Right ventricle myocardium inferior (tissue), 1 donor: ENCODE measurements around the gene PASK. TPM values are rescaled to one million over a fixed set of nuclear protein-coding genes. Genes with fewer than 3 reads are reported as not detected.

Source experiments
- ATAC-seq: fragments of 200-7000 bp; cut with Tn5 transposase; one replicate; pipeline ENCODE4 v1.9.1; 2020; ENCODE audit warnings: mild to moderate bottlenecking, moderate library complexity
- DNase-seq: peaks from one replicate; pipeline ENCODE4 v3.0.0; 2021; ENCODE audit errors: missing footprints
- intact Hi-C: fragments of 100-400 bp; cut with DNase I; formaldehyde crosslinking; loops from one replicate; pipeline ENCODE4 v1.11.0; 2022
- total RNA-seq: library from RNA; stranded (reverse); fragmentation: NEBNext Ultra II Directional; extraction: Animal tissue kit (Norgen Biotek cat#: 25700); gene quantifications from one replicate; pipeline ENCODE4 v1.2.1, GENCODE V29; 2021
- donor health status: DM: no; HTN: yes; CAD: no; lungs with severe emphysema.

PASK gene
- total RNA-seq, 1 donor from 2014 or later = 1.4 TPM

DNA sequence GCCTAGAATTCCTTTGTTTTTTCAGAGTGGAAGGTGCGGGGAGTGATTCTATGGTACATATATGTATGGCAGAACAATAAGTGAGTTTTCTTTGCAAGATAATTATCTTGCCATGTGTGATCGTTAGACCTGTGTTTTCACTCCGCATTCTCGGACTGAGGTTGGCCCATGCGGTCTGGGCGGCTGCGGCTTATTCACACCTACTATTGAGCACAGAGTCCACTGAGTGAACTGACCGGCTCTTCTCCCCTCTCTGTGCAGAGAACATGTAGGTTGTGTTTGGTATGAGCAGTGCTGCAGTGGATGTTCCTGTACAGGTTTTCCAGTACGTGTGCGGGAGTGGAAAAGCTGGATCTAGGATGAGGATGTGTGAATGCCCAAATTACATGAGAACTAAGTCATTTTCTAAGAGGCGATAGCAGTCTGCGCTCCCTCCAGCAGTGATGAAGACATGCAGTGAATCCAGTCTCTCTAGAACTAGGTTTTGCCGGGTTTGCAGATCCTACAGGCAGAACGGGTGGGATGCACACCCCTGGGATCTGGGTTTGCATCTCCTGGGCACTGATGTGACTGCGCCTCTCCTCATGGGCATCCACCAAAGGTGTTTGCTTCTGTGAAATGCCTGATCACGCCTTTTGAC lies 74.3 kb downstream of the PASK start:
- intact Hi-C loops = no loop called here
- no peak for DNase-seq
- ATAC-seq = no peak

DNA sequence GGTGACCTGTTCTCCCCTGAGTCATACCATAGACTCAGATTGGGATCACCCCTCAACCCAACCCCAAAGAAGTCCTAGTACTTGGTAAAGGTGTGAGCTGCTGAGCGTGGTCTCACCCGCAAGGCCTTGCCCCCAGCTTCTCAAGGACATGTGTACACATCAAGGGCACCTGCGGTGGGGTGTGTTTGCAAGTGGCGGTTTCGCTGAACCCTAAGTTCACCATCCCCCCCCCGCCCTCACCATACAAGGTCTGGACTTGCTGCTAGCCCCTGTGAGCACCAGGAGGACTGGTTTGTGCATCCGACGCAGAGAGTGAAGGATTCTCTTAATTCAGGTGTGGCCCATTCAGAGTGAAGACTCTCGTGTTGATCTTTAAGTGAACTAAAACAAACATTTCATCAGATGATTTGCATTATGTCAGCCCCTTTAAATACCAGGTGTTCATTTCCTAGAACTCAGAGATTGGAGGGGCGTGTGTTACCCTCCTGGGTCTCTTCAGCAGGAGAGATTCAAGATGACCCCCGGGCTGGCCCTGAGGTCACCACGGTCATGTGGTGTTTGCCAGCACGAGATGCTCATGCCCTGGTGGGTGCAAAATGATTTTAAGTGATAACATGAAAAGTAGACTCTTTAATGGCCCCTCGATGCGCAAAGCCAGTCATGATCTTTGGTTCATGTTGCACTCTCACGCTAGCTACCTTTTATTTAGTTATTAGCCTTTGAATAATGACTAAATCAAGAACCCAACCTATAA lies 75.0 kb downstream of the PASK start:
- no peak for ATAC-seq
- intact Hi-C loops = no loop called here
- DNase-seq = no peak

DNA sequence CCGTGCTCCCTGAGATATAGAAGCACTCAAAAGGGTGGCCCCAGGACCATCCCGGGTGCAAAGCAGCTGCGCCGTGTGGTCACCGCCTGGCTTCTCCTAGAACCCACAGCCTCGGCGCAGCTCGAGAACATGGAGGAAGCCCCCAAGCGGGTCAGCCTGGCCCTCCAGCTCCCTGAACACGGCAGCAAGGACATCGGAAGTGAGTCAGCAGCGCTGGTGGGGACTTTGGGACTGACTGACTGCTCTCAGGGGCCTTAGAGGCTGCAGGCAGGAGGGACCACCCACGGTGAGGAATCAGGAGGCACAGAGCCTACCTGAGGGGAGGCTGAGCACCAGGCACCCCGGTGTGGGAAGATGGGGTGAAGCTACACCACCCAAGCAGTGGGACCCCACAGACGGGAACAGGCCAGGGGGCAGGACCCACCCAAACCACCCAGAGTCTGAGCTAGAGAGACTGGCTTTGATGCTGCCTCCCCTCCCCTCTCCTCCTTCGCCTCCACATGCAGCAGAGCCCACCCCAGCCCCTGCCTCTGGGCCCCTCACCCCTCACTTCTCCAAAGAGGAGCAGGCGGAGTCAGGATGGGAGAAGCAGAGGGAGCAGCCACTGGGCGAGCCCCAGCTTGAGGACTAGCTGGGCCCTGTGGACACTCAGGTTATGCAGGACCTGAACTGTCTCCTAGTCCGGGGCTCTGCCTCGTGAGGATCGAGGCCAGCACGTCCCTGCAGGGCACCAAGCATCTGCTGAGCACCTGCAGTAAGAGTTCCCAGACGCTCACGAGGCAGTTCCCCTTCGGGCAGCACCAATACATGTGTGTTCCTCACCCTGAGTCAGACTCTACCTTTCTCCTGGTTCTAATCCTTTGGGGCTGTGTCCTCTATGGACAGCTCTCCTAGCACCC lies 75.9 kb downstream of the PASK start:
- no peak for ATAC-seq
- intact Hi-C loops = no loop called here
- no peak for DNase-seq

DNA sequence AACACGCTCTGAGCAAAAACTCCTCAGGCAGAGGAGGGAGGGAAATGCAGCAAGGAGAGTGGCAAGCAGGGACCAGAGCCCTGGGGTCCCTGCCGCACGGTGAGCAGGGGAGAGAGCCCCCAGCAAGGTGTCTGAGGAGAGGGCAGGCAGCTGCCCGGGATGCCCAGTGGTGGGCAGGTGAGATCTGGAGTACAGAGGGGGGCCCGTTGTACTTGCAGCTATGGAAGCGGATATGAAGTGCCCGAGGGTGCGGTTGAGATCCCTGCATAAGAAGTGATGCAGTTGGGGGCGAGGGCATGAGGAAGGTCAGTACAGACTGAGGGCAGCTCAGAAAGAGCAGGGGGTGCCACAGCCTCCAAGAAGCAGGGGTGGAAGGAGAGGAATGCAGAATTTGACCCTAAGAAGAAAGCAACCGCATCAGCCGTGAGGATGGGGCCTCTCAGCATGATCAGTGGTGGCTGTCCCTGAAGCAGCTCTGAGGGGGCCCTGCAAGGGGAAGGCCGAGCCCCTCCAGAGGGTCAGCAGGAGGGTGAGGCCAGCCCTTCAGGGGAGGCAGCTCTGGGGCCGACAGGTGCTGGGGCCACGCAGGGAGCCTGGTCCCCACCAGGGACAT lies 76.6 kb downstream of the PASK start:
- DNase-seq (no peak), ATAC-seq (no peak)
- intact Hi-C loops = no loop called here

DNA sequence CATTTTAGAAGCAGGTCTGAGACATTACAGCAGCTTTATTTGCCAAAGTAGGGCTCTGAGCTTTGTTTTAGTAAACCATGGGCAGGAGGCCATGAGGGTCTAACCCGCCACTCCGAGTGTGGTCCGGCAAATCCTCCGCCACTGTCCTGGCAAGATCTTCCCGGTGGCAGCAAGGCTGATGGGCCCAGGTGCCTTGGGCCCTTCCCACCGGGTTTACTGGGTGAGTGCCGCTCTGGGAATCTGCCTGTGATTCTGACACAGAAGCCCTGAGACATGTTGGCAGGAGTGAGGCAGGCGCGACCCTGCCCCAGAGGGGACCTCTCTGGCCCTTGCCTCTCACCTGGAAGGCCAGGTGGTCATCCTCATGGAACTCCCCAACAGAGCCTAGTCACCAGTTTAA lies 77.1 kb downstream of the PASK start:
- ATAC-seq = no peak
- intact Hi-C loops = no loop called here

DNA sequence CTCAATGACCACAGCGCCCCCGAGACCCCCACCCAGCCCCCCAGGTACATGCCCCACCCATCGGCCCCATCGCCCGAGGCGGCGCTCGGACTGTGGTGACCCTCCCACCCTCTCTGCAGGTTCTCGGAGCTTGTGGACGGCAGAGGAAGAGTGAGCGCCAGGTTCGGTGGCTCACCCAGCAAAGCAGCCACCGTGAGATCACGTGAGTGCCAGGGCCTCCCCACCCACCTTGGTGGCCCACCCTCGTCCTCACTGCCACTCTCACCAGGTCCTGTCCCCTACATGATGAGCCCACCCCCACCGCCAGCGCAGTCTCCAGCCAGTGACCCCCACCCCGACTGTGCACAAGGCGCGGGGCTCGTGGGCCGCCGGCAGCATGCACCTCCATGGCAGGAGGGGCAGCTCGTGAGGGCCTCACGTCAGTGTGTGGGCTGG lies 77.6 kb downstream of the PASK start:
- intact Hi-C loops = no loop called here
- no peak for ATAC-seq
- DNase-seq = no peak

More for the DNA sequence above, 77.1 kb downstream of the PASK start:
- DNase-seq = no peak

DNA sequence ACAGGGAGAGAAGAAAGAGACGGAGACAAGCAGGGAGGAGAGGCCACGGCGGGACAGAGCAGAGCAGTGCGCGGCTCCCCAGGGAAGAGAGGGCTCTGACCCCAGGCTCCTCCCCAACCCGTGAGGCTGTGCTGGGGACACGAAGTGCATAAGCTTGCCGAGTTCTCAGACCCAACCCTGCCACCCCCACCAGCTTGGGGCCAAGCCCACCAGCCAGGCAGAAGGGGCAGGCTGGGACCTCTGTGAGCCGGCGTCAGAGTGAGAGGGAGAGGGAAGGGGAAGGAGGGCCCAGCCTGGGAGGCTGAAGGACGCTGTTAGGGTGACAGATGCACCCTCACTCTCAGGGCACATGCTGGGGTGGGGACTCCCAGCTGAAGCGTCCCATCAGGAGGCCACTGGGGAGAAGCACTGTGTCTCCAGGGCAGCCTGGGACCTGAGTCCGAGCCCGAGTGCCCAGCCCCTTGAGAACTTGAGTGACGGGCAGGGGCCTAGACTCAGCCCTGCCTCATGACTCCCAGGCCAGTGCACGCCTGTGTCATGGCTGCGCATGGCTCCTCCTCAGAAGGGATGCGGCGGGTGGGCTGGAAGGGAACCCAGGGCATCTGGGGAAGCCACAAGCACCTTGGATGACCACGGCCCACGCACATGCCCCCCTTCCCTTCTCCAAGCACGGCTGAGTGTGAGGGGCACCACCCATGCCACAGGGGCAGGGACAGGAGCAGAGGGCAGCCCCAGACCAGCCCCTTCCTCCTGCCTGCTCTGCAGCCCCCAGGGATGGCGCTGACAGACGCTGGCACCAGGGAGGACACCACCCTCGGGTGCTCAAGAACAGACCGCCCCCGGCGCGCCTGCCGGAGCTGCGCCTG lies 78.2 kb downstream of the PASK start:
- ATAC-seq (no peak), DNase-seq (no peak)
- intact Hi-C loops = no loop called here

DNA sequence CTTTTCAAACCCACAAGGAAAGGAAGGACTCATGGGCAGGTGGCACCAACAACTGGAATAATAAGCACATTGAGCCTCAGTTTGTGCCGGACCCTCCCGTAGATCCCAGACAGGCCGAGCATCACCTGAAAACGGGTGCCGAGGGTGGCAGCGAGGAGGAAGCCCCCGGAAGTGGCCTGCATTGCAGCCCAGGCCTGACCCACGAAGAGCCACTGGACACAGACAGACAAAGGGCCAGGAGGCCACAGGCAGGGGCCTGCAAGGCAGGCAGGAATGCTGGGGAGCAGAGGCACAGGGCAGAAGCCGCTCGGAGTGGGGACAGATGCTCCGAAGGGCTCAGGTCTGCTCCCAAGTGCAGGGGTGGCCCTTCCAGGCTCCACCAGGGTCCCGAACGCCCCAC lies 78.9 kb downstream of the PASK start:
- DNase-seq (peak; percentile 53), ATAC-seq (no peak)
- intact Hi-C loops = no loop called here

DNA sequence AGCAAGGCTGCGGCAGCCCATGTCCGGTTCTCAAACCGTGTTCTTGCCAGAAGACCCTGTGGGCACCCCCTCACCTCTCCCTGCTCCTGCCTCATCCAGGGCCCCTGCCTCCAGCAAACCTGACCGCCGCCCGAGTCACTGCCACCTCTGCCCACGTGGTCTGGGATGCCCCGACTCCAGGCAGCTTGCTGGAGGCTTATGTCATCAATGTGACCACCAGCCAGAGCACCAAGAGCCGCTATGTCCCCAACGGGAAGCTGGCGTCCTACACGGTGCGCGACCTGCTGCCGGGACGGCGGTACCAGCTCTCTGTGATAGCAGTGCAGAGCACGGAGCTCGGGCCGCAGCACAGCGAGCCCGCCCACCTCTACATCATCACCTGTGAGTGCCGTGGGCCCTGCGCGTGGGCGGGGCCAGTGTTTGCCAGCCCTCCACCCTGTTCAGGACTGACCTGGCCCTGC lies 79.4 kb downstream of the PASK start:
- ATAC-seq = no peak
- intact Hi-C loops = no loop called here
- DNase-seq = peak; percentile 58

DNA sequence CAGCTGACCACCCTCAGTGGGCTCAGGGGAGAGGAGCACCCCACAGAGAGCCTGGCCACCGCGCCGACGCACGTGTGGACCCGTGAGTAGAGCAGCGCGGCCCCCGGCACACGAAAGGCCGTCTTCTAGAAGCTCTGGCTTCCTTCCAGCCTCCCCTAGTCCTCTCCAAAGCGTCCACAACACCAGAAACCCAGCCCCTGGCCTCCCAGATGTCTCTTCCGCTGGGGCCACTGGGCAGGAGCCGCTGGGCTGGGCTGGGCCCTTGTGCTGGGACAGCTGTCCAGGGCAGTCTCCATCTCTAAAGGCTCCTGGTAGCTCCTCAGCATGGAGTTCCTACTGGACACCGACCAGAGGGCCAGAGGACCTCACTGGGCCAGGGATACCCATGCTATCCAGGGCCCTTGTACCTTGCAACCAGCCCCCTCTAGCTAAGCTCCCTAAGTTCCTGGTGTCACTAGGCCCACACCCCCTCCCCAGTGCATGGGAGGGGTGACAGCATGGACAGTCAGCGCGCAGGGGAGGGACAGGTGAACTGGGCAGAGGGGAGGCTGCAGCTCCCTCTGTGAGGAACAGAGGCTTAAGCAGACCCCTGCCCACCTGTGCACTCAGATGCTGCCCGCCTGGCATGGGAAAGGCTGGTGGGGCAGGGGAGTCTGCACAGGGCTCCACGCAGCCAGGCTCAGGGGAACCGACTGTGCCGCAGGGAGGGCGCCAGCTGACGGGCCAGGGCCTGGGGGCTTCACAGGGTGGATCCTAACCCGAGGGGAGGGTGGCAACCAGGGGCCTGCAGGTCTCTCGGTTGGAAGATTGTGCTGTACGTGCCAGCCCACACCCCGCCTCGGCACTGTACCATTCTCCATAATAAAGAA lies 80.1 kb downstream of the PASK start:
- ATAC-seq = no peak
- intact Hi-C loops = no loop called here
- peak; percentile 46 for DNase-seq

DNA sequence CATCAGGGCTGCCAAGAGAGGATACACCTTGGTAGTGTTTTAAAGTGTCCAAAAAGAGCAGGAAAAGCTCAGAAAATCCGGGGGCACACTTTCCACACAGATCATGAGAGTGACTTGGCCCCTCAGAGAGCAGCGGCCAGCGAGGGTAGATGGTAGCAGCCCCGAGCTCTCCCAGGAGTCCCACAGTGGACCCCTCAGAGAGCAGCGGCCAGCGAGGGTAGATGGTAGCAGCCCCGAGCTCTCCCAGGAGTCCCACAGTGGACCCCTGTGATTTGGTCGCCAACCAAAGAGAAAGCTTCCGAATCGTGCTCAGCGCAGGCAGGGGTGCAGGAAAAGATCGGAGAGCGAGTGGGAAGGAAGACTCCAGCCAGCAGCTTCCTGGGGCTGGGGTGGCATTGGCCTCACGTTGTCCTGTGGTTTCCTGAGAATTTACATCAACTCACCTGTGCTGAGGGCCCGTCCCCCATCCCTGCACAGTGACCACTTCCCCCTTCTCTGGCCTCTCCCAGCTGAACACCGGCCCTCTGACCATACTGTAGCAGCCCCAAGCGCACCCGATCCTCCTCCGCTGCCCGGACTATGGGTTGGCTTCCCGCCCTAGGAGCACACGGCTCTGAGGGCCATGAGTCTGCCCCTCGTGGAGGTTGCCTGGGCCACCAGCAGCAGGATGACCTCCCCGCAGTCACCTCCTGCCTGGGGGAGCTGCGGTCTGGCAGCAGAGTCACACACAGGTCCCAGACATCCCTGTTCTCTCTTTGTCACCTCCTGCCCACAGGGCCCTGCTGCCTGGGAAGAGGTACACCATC lies 80.9 kb downstream of the PASK start:
- intact Hi-C loops = no loop called here

DNA sequence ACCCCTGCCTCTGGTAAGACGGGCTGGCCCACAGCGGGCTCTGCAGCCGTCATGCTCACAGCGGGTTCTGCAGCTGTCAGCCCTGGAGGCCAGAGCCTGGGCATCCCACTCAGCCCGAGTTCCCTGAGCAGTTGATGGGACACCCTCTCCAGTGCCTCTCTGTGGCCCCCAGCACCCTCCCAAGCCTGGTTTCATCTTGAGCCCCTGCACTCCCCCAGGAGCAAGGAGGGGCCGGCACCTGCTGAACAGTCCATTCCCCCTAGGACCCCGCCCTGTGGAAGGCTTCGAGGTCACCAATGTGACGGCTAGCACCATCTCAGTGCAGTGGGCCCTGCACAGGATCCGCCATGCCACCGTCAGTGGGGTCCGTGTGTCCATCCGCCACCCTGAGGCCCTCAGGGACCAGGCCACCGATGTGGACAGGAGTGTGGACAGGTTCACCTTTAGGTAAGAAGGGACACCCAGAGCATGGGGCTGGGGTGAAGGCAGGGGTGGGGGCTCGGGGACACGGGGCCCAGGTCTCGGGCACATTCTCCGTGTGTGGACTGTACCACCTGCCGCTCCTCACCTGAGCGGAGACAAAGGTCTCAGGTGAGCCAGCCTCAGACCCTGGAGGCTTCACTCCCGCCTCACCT lies 81.7 kb downstream of the PASK start:
- DNase-seq (peak; percentile 33), ATAC-seq (no peak)
- intact Hi-C loops = no loop called here

More for the DNA sequence above, 80.9 kb downstream of the PASK start:
- DNase-seq = peak; percentile 44
- ATAC-seq = no peak

DNA sequence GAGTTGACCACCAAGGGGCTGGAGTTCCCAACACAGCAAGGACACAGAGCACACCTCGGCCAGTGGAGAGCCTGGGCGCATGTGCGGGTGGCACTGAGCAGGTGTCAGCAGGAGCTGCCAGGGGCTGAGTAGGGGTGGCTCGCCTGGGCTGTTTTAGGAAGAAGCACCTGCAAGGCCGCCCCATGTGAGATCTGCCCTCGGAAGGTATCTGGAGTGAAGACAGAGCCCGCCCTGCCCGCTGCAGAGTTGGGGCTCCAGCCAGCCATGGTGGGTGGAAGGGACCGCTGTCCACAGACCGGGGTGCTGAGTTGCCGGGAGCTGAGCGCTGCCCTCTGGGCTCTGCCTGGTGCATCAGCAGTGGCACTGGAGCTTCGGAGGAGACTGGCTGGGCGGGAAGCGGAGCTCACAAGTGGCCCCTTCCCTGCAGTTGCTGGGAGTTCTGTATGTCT lies 82.4 kb downstream of the PASK start:
- DNase-seq = peak; percentile 37
- intact Hi-C loops = no loop called here
- no peak for ATAC-seq

DNA sequence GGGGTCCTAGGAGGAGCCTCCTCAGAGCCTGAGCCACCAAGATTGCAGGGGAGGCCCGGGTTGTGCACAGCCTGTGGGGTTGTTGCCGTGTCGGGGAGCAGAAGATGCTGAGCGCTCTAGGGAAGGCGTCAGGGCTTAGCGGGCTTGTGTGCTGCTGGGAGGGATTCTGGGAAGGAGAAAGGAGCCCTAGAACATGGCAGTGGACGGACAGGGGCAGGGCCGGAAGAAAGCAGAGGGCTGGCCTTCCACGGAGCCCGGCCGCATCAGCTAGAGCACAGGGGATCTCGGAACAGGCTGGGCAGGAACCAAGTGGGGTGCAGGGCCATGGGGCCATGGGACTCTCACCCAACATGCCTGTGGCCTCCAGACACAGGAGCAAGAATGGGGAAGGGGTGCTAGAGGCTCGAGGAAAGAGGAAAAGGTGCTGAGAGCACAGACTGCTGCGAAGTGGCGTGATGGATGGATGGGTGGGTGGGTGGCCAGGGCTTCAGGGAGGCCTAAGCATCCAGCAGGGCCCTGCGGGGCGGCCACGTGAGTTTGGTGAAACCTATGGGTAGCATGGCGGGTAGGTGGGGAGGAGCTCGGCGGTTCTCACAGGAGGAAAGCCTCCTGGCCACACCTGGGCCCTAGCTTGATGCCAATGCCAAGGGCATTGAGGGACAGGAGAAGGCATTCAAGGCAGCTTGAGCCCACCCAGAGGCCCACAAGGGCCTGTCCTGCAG lies 82.9 kb downstream of the PASK start:
- ATAC-seq (no peak), DNase-seq (peak; percentile 64)
- intact Hi-C loops = no loop called here

DNA sequence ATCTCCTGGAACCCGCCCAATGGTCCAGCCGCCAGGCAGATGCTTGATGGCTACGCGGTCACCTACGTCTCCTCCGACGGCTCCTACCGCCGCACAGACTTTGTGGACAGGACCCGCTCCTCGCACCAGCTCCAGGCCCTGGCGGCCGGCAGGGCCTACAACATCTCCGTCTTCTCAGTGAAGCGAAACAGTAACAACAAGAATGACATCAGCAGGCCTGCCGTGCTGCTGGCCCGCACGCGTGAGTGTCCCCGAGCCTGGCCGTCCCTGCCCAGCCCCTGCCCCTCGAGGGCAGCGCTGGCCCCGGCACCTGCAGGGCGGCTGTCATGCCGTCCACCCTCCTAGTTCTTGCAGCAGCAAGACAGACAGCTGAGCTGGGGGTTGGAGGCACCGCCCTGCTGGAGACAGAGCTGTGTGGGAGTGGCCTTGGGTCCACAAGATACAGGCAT lies 83.9 kb downstream of the PASK start:
- DNase-seq (peak; percentile 63), ATAC-seq (no peak)
- intact Hi-C loops = no loop called here
